CD14-positive monocyte (primary cell): ENCODE measurements around the gene LCA5L. TPM values are rescaled to one million over a fixed set of nuclear protein-coding genes. Genes with fewer than 3 reads are reported as not detected.

Source experiments
- DNase-seq, 3 donors: peaks; one replicate each; pipeline ENCODE4 v3.0.0-alpha.2; 2011 to 2022
- H2AFZ ChIP-seq: 2 replicates; pipeline ENCODE4 v1.6.0; 2012; ENCODE audit warnings: mild to moderate bottlenecking, low read depth, low read length, inconsistent platforms; ENCODE audit not compliant: insufficient read depth, poor library complexity, severe bottlenecking
- H3K27ac ChIP-seq, 2 donors: 1 replicate in 1 of 2; 2 replicates in 1 of 2; pipeline ENCODE4 v1.5.1; 2012 to 2013; ENCODE audit warnings: low read length in 2 of 2, control low read depth in 1 of 2, inconsistent platforms in 1 of 2, low read depth in 1 of 2, mild to moderate bottlenecking in 1 of 2
- H3K27me3 ChIP-seq, 2 donors: one replicate each; pipeline versions ENCODE4 v1.6.0 to v1.6.1; 2011 to 2013; ENCODE audit warnings: low read length in 2 of 2; ENCODE audit not compliant: control insufficient read depth in 2 of 2, insufficient read depth in 2 of 2
- H3K36me3 ChIP-seq, 2 donors: replicated peaks in 1 of 2; 1 replicate in 1 of 2; 2 replicates in 1 of 2; pipeline versions ENCODE4 v1.5.1 to v1.6.1; 2012 to 2013; ENCODE audit warnings: low read length in 2 of 2, control low read depth in 1 of 2, inconsistent platforms in 1 of 2, mild to moderate bottlenecking in 1 of 2; ENCODE audit not compliant: insufficient read depth in 2 of 2, control insufficient read depth in 1 of 2
- H3K4me1 ChIP-seq, 2 donors: 1 replicate in 1 of 2; 2 replicates in 1 of 2; pipeline versions ENCODE4 v1.5.1 to v1.6.1; 2012 to 2013; ENCODE audit warnings: low read length in 2 of 2, control low read depth in 1 of 2, inconsistent platforms in 1 of 2, mild to moderate bottlenecking in 1 of 2, moderate library complexity in 1 of 2; ENCODE audit not compliant: insufficient read depth in 2 of 2, control insufficient read depth in 1 of 2
- H3K4me2 ChIP-seq: replicated peaks from 2 replicates; pipeline ENCODE3; 2012; ENCODE audit warnings: low read length, moderate library complexity, mild to moderate bottlenecking; ENCODE audit not compliant: poor library complexity, severe bottlenecking; ENCODE audit errors: extremely low read depth
- H3K4me3 ChIP-seq, 3 experiments: fragments of 200-600 bp in 1 of 3; sonication (generic) in 1 of 3; replicated peaks in 1 of 3; 1 replicate in 2 of 3; 2 replicates in 1 of 3; pipeline ENCODE4 v1.5.1; 2011 to 2013; ENCODE audit warnings: low read length in 3 of 3, mild to moderate bottlenecking in 3 of 3, control low read depth in 2 of 3, low read depth in 2 of 3, inconsistent platforms in 1 of 3, moderate library complexity in 1 of 3
- H3K79me2 ChIP-seq: 2 replicates; pipeline ENCODE4 v1.6.0; 2012; ENCODE audit warnings: mild to moderate bottlenecking, control low read depth, inconsistent platforms, low read length, moderate library complexity; ENCODE audit not compliant: insufficient read depth
- H3K9ac ChIP-seq: 2 replicates; pipeline ENCODE4 v1.6.0; 2017; ENCODE audit warnings: low read length, mild to moderate bottlenecking; ENCODE audit not compliant: insufficient read depth, poor library complexity, severe bottlenecking
- H3K9me3 ChIP-seq, 2 donors: replicated peaks in 1 of 2; 1 replicate in 1 of 2; 2 replicates in 1 of 2; pipeline versions ENCODE4 v1.5.1 to v1.6.1; 2012 to 2013; ENCODE audit warnings: low read length in 2 of 2, control low read depth in 1 of 2; ENCODE audit not compliant: control insufficient read depth in 1 of 2, insufficient read depth in 1 of 2
- H4K20me1 ChIP-seq: 2 replicates; pipeline ENCODE4 v1.6.0; 2012; ENCODE audit warnings: mild to moderate bottlenecking, low read length, control low read depth, moderate library complexity; ENCODE audit not compliant: insufficient read depth
- H3K27ac Mint-ChIP-seq, 7 donors: one replicate each; pipeline ENCODE4 v1.8.0; 2020; ENCODE audit warnings: mild to moderate bottlenecking in 7 of 7, mixed read lengths in 7 of 7, moderate library complexity in 6 of 7, inconsistent platforms in 2 of 7
- H3K27me3 Mint-ChIP-seq, 3 donors: one replicate each; pipeline ENCODE4 v1.8.0; 2021 to 2022; ENCODE audit warnings: low read depth in 3 of 3, mild to moderate bottlenecking in 3 of 3, mixed read lengths in 3 of 3, moderate library complexity in 3 of 3, inconsistent platforms in 1 of 3
- H3K36me3 Mint-ChIP-seq, 2 donors: one replicate each; pipeline ENCODE4 v1.8.0; 2020; ENCODE audit warnings: mixed read lengths in 2 of 2, inconsistent platforms in 1 of 2, mild to moderate bottlenecking in 1 of 2
- H3K4me1 Mint-ChIP-seq: one replicate; pipeline ENCODE4 v1.8.0; 2020; ENCODE audit warnings: mild to moderate bottlenecking, mixed read lengths
- H3K4me3 Mint-ChIP-seq, 2 donors: one replicate each; pipeline ENCODE4 v1.8.0; 2020; ENCODE audit warnings: mild to moderate bottlenecking in 2 of 2, mixed read lengths in 2 of 2, moderate library complexity in 1 of 2
- H3K9me3 Mint-ChIP-seq, 7 donors: one replicate each; pipeline ENCODE4 v1.8.0; 2020 to 2022; ENCODE audit warnings: mixed read lengths in 7 of 7, mild to moderate bottlenecking in 6 of 7, moderate library complexity in 6 of 7, inconsistent platforms in 2 of 7
- WGBS: methylation state at CpG from one replicate; pipeline ENCODE4 v1.1.5; 2013; ENCODE audit warnings: missing lambda C conversion rate; ENCODE audit not compliant: insufficient coverage; 5-methylcytosine and 5-hydroxymethylcytosine counted together
- intact Hi-C, 2 donors: fragments of 100-400 bp; cut with micrococcal nuclease; formaldehyde crosslinking; loops; one replicate each; pipeline versions ENCODE4 v1.15.0 to v1.15.1; 2023
- polyA plus RNA-seq, 3 donors: library from polyadenylated mRNA; depleted of rRNA in 1 of 3; unstranded in 2 of 3; stranded (reverse) in 1 of 3; fragments of 300-500 nt in 2 of 3; fragments of >200 nt in 1 of 3; fragmentation: Illumina TruSeq in 2 of 3; gene quantifications; 1 replicate in 2 of 3; 2 replicates in 1 of 3; pipeline ENCODE4 v1.2.3, GENCODE V29; 2012 to 2021
- small RNA-seq: library from RNA; depleted of rRNA; stranded (forward); fragments of <200 nt; gene quantifications from one replicate; pipeline ENCODE3, GENCODE V24; 2012; ENCODE audit warnings: low read depth; ENCODE audit not compliant: insufficient read length
- TF ChIP-seq, protein P1 (sequence below): fragments of 200-600 bp; IDR thresholded peaks from one replicate; pipeline ENCODE4 v1.8.0; 2022; ENCODE audit warnings: antibody characterized with exemption, mild to moderate bottlenecking

LCA5L gene
- polyA plus RNA-seq, 3 donors, result 0.12 TPM; not detected in 2

DNA sequence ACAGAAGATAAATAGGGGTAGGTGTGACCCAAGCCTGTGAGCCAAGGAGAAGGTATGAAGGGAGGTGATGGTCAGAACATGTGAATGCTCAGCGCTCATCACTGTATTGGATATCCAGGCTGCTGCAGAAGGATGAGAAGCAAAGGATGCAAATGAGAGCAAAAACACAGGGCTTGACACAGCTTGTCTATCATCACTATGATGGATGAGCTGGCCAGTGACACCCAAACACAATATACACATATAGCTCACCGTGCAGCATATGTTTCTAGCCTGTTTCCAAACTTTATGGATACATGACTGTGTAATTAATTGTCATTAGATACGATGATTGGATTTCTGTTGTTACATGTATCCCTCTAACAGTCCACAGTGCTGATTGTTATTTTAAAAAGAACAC lies 82.8 kb downstream of the LCA5L start:
- Mint-ChIP-seq H3K27me3 (peaks cover 0 to 3% (median 0%) of the 10 kb centered on the region in 3 donors), H3K36me3 (no peaks in the 10 kb centered on the region), H3K4me3 (peak overlapping the region in 1 of 2 donors; percentile 11), H3K9me3 (peaks cover 0 to 6% (median 0%) of the 10 kb centered on the region in 7 donors), H3K4me1 (peaks cover 10% of the 10 kb centered on the region), H3K27ac (peak overlapping the region in 5 of 7 donors; percentile 4 to 76 (median 35))
- Histone ChIP-seq H4K20me1 (no peaks in the 10 kb centered on the region), H3K9me3 (no peaks in the 10 kb centered on the region), H3K27me3 (no peaks in the 10 kb centered on the region), H3K4me2 (peak overlapping the region; percentile 4), H3K4me1 (peaks cover 8 to 11% of the 10 kb centered on the region in 2 donors), H3K36me3 (no peaks in the 10 kb centered on the region), H3K79me2 (no peaks in the 10 kb centered on the region), H3K9ac (no peak overlapping the region), H2AFZ (peak overlapping the region; percentile 38), H3K4me3 (no peak overlapping the region), H3K27ac (no peak overlapping the region)
- intact Hi-C loops, result no loop called here
- TF ChIP-seq, protein P1, sequence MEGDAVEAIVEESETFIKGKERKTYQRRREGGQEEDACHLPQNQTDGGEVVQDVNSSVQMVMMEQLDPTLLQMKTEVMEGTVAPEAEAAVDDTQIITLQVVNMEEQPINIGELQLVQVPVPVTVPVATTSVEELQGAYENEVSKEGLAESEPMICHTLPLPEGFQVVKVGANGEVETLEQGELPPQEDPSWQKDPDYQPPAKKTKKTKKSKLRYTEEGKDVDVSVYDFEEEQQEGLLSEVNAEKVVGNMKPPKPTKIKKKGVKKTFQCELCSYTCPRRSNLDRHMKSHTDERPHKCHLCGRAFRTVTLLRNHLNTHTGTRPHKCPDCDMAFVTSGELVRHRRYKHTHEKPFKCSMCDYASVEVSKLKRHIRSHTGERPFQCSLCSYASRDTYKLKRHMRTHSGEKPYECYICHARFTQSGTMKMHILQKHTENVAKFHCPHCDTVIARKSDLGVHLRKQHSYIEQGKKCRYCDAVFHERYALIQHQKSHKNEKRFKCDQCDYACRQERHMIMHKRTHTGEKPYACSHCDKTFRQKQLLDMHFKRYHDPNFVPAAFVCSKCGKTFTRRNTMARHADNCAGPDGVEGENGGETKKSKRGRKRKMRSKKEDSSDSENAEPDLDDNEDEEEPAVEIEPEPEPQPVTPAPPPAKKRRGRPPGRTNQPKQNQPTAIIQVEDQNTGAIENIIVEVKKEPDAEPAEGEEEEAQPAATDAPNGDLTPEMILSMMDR, result no peak
- DNase-seq, result no peak
- WGBS, result 100% methylated on average over 1 of the region's 3 CpGs

DNA sequence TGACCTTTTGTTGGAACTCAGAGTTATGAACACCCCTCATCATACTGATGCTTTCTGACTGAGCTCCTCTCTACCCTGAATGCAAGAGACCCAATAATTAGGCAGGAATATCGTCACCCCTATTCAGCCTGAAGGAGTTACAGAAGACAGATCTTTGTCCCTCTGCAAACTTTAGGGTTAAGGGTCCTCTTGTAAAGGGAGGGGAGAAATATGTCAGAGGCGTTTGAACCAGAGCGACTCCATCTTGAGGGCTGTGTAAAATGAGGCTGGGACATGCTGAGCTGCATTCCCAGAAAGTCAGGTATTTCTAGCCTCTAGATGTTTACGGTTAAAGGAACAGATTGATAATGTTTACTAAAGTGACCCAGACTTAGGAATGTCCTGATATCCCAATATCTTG lies 86.2 kb downstream of the LCA5L start:
- no peak overlapping the region for H3K27ac Mint-ChIP-seq
- Histone ChIP-seq H3K4me3 (no peak overlapping the region), H3K27me3 (no peaks in the 10 kb centered on the region), H3K27ac (no peak overlapping the region), H3K4me1 (peaks cover 8 to 11% of the 10 kb centered on the region in 2 donors), H2AFZ (no peak overlapping the region), H3K9ac (no peak overlapping the region), H4K20me1 (no peaks in the 10 kb centered on the region), H3K4me2 (no peak overlapping the region), H3K36me3 (no peaks in the 10 kb centered on the region), H3K9me3 (no peaks in the 10 kb centered on the region), H3K79me2 (no peaks in the 10 kb centered on the region)
- TF ChIP-seq, protein P1, result no peak
- peaks cover 0 to 2% (median 0%) of the 10 kb centered on the region in 7 donors for H3K9me3 Mint-ChIP-seq
- no peak overlapping the region for H3K4me3 Mint-ChIP-seq
- intact Hi-C loops, result no loop called here
- H3K36me3 Mint-ChIP-seq, result no peaks in the 10 kb centered on the region
- no peak for DNase-seq
- peaks cover 0 to 6% (median 3%) of the 10 kb centered on the region in 3 donors for H3K27me3 Mint-ChIP-seq
- peaks cover 10% of the 10 kb centered on the region for H3K4me1 Mint-ChIP-seq
- WGBS, result 100% methylated on average over 2 of the region's 4 CpGs

Small RNA genes lying within 50 kb of the gene (small RNA-seq; reads per million reads assigned to genes)
- not detected for gene MIR6508

Other genes with a start within 250 kb of the LCA5L start
- gene BRWD1, start 132.1 kb downstream of the LCA5L start, polyA plus RNA-seq, result 10 to 100 TPM; 12.1 to 16.8 (median 12.7) TPM
- 10 to 100 TPM; 59.8 to 74.7 (median 72.7) TPM for gene HMGN1, start 96.7 kb downstream of the LCA5L start, polyA plus RNA-seq
- under 1 TPM in 2 of 3 donors, not detected in 1; 0.36 to 0.72 TPM for gene SH3BGR, start 6.2 kb upstream of the LCA5L start, polyA plus RNA-seq
- not detected for gene B3GALT5, start 167.2 kb upstream of the LCA5L start, polyA plus RNA-seq